ENCODE results near the gene ELMO1. TPM values are rescaled to one million over a fixed set of nuclear protein-coding genes. Genes with fewer than 3 reads are reported as not detected.

The ELMO1 gene
- total RNA-seq, 1 experiment from 2014 or later: 10.1 TPM

- peak; percentile 33 for DNase-seq (ENCODE audit: extremely low read depth, low read depth)
These were observed 95.4 kb downstream of the ELMO1 start for GRCh38 chr7:37352974-37353948.

GRCh38 chr7:37352251-37352880 lies 96.3 kb downstream of the ELMO1 start:
- no peak for DNase-seq (ENCODE audit: extremely low read depth, low read depth)

- no peak for DNase-seq (ENCODE audit: extremely low read depth, low read depth)
These were observed 96.9 kb downstream of the ELMO1 start for GRCh38 chr7:37351716-37352115.

GRCh38 chr7:37349979-37350590 lies 98.6 kb downstream of the ELMO1 start:
- no peak for DNase-seq (ENCODE audit: extremely low read depth, low read depth)

- no peak for DNase-seq (ENCODE audit: extremely low read depth, low read depth)
These were observed 99.7 kb downstream of the ELMO1 start for GRCh38 chr7:37348982-37349381.

GRCh38 chr7:37346761-37347160 lies 101.9 kb downstream of the ELMO1 start:
- no peak for DNase-seq (ENCODE audit: extremely low read depth, low read depth)

- no peak for DNase-seq (ENCODE audit: extremely low read depth, low read depth)
These were observed 103.6 kb downstream of the ELMO1 start for GRCh38 chr7:37344886-37345579.

- DNase-seq (ENCODE audit: extremely low read depth, low read depth): no peak
These were observed 105.8 kb downstream of the ELMO1 start for GRCh38 chr7:37342688-37343471.

- no peak for DNase-seq (ENCODE audit: extremely low read depth, low read depth)
These were observed 106.4 kb downstream of the ELMO1 start for GRCh38 chr7:37342176-37342687.

GRCh38 chr7:37341033-37341630 lies 107.5 kb downstream of the ELMO1 start:
- no peak for DNase-seq (ENCODE audit: extremely low read depth, low read depth)

- DNase-seq (ENCODE audit: extremely low read depth, low read depth): no peak
These were observed 109.7 kb downstream of the ELMO1 start for GRCh38 chr7:37338966-37339365.

- DNase-seq (ENCODE audit: extremely low read depth, low read depth): no peak
These were observed 111.1 kb downstream of the ELMO1 start for GRCh38 chr7:37337522-37337921.

- DNase-seq (ENCODE audit: extremely low read depth, low read depth): no peak
These were observed 112.4 kb downstream of the ELMO1 start for GRCh38 chr7:37336259-37336658.

- DNase-seq (ENCODE audit: extremely low read depth, low read depth): no peak
These were observed 115.6 kb downstream of the ELMO1 start for GRCh38 chr7:37333075-37333474.

GRCh38 chr7:37332243-37333016 lies 116.2 kb downstream of the ELMO1 start:
- no peak for DNase-seq (ENCODE audit: extremely low read depth, low read depth)

- no peak for DNase-seq (ENCODE audit: extremely low read depth, low read depth)
These were observed 117.9 kb downstream of the ELMO1 start for GRCh38 chr7:37330775-37331174.

- no peak for DNase-seq (ENCODE audit: extremely low read depth, low read depth)
These were observed 118.7 kb downstream of the ELMO1 start for GRCh38 chr7:37329940-37330339.

GRCh38 chr7:37327288-37327687 lies 121.4 kb downstream of the ELMO1 start:
- no peak for DNase-seq (ENCODE audit: extremely low read depth, low read depth)

- no peak for DNase-seq (ENCODE audit: extremely low read depth, low read depth)
These were observed 124.7 kb downstream of the ELMO1 start for GRCh38 chr7:37323966-37324365.

Data from NCI-H460 (cell line).